Subcutaneous adipose tissue (tissue), 4 donors: ENCODE data around the gene TMEM126B. TPM values are rescaled to one million over a fixed set of nuclear protein-coding genes. Genes with fewer than 3 reads are reported as not detected.

Source experiments
- total RNA-seq, 4 donors: library from RNA; depleted of rRNA; stranded (reverse); fragments of >200 nt; gene quantifications; one replicate each; pipeline ENCODE4 v1.1.0, GENCODE V29; 2016
- TF ChIP-seq, protein P1 (sequence below): fragments of 450-650 bp; IDR thresholded peaks from one replicate; pipeline ENCODE4 v1.5.1; 2016; ENCODE audit warnings: low read depth, mild to moderate bottlenecking, control low read depth, antibody characterized with exemption, moderate library complexity

The TMEM126B gene
- total RNA-seq, 4 donors from 2014 or later = 41.1 to 69.3 (median 58.2) TPM

DNA sequence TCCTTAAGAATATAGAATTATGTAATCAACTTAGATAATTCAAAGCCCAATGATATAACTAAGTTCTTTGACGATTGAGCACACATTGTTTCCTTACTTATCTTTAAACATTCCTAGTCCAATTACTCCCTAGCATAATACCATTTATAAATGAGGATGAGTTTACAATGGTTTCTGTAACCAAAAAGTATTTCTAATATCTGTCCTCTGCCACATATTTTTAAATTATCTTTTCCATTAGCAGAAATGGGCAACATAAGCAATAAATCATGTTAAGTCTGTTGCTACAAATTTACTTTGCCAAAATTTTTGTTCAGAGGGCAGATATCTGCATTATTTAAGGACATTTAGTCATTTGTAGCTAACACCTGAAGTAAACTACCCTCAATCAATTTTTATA, 29.8 kb downstream of the TMEM126B start:
- TF ChIP-seq, protein P1, sequence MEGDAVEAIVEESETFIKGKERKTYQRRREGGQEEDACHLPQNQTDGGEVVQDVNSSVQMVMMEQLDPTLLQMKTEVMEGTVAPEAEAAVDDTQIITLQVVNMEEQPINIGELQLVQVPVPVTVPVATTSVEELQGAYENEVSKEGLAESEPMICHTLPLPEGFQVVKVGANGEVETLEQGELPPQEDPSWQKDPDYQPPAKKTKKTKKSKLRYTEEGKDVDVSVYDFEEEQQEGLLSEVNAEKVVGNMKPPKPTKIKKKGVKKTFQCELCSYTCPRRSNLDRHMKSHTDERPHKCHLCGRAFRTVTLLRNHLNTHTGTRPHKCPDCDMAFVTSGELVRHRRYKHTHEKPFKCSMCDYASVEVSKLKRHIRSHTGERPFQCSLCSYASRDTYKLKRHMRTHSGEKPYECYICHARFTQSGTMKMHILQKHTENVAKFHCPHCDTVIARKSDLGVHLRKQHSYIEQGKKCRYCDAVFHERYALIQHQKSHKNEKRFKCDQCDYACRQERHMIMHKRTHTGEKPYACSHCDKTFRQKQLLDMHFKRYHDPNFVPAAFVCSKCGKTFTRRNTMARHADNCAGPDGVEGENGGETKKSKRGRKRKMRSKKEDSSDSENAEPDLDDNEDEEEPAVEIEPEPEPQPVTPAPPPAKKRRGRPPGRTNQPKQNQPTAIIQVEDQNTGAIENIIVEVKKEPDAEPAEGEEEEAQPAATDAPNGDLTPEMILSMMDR = no peak

- TF ChIP-seq, protein P1 = no peak
These were observed 33.7 kb downstream of the TMEM126B start for GRCh38 chr11:85661972-85662664.

DNA sequence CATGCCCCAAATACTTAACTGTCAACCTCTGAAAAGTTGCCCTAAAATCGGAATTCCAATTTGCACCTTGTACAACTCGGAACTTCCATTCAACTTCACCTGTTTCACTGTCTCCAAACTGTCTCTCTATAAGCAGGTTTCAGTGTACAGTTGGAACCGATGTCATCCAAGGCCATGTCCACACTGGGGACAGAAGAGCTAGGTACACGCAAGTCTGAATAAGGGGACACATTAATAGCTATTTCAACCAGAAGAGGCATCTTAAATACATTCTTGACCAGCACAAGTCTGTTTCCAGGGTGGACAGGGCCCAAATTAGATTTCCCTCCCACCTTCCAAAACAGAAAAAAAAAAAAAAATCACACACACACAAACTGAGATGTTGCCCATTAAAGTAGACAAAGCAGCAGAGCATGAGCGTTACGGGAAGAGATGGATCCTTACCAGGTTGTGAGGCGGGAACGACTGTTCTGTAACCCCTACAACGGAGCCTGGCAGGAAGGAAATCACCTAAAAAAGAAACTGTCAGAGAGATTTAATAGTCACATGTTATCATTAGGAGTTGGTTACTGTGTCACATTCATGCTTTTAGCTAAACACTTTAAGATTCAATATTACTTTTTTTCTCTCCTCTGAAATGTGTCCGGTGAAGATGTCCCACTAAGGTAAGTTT, 34.8 kb downstream of the TMEM126B start:
- TF ChIP-seq, protein P1 = no peak

- TF ChIP-seq, protein P1 = no peak
These were observed 35.6 kb downstream of the TMEM126B start for GRCh38 chr11:85663753-85664614.

- TF ChIP-seq, protein P1 = no peak
These were observed 36.5 kb downstream of the TMEM126B start, which contains the start of gene CREBZF for GRCh38 chr11:85664615-85665481. TSS of gene CREBZF (minus strand) at chr11:85665129. CDS start at chr11:85664875, 254 bp downstream.

- TF ChIP-seq, protein P1 = no peak
These were observed 37.3 kb downstream of the TMEM126B start for GRCh38 chr11:85665733-85666132.
